Hindlimb muscle (tissue), 1 donor: ENCODE data around the gene TBC1D17. TPM values are rescaled to one million over a fixed set of nuclear protein-coding genes. Genes with fewer than 3 reads are reported as not detected.

ENCODE experiments used
- DNase-seq: peaks from one replicate; pipeline ENCODE4 v3.0.0-alpha.2; 2013
- polyA plus RNA-seq: library from polyadenylated mRNA; unstranded; fragments of 120-200 nt; gene quantifications from one replicate; pipeline ENCODE4 v1.2.1, GENCODE V29; 2013; ENCODE audit not compliant: insufficient read length

Gene TBC1D17
- polyA plus RNA-seq, 1 donor: 49.1 TPM

- DNase-seq: no peak
These were observed 17.5 kb downstream of the TBC1D17 start for GRCh38 chr19:49894879-49895565.

DNA sequence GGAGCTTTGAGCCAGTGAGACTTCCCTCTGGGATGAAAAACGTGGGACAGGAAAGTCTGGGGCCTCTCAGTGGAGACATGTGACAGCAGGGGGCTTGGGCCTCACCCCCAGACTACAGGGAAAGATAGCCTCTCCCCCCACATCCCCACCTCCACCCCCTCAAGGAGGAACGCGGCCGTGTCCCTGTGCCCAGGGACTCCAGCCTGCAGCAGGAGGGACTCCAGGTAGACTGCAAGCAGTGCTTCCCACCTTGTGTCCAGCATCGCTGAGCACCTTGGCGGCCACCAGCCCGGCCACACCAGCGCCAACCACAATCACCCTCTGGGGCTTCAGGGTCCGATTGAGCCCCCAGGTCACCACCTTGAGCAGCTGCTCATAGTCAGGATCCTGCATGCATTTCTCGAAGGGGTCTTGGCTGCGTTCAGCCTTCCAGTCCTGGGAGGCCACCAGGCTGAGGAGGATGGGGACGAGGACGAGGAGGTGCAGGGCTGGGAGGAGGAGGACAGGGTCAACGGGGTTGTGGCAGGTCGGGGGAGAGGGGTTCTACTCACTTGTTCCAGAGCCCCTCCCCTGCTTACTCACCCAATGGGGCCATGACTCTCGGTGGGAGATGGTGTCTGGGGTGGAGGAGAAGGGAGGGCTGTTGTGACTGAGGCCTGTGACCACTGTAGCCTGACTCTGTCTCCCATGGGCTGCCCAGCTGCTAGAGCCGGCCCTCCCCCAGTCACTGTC lies 18.2 kb downstream of the TBC1D17 start:
- DNase-seq: no peak

DNA sequence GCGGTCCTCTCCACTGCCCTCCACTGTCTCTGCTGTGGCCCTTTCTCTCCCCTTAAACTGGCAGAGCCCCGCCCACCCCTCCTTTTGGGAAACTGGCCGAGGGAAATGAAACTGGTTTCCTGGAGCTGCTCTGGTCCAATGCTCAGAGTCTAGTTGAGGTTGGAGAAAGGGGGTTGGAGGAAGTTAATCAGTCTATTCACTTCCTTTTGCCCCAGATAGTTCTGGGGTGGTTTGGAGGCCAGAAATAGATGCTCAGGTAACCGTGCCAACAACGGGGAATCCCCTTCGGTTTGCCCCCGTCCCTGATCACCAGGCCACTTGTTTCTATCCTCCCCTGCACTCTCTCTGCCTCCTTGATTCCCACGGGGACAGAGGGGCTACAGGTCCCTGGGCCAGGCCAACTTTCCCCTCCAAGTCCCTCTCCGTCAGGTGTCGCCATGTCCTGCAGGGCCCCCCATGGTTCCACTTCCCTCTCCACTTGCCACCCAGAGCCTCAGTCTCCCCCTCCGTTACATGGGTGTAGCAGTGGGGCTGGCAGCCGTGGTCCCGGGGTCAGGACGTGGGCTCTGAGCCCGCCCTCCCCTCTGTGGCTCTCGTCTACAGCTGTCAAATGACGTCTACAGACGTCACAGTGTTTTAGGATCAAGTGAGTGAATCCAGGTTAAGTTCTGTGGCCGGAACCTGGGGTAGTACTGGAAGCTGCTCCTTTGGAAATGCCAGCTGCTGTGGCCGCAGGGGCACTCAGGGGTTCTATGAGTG lies 19.5 kb downstream of the TBC1D17 start, which contains the start of gene IL4I1:
IL4I1 (minus strand) TSS at position 25 of the 759 bp plus-strand sequence. CDS start 727 bp downstream, outside the sequence.
- no peak for DNase-seq

- no peak for DNase-seq
These were observed 26.6 kb downstream of the TBC1D17 start for GRCh38 chr19:49904136-49904535.

DNA sequence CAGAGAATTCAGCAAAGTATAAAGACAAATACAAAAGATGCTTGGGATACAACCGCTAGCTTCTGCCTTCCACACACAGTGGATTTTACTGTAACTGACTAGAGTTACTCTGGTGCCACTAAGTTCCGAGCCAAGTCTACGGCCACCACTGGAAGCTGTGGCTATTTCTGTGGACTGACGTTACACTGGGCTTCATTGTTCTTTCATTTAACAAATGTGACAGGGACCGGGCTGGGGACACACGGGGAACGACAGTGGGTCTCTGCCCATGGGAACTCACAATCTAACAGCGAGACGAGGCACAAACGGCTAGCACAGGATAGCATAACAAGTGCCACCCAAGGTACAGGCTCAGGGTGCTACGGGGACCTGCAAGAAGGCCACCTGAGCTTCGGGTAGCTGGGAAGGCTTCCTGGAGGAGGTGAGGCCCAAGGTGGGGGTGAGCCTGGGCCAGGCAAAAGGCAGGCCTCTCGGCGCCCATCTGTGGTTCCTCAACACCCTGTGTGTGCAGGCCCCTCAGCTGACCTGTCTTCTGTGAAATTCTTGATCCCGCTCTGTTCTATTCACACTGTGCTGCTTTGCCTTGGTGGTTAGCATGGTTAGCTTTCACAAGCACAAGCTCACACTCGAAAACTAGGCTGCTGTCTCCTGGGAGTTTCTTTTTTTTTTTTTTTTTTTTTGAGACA lies 29.5 kb downstream of the TBC1D17 start:
- no peak for DNase-seq

GRCh38 chr19:49907745-49908446 lies 30.4 kb downstream of the TBC1D17 start:
- no peak for DNase-seq

GRCh38 chr19:49908480-49909420 lies 31.2 kb downstream of the TBC1D17 start:
- no peak for DNase-seq

DNA sequence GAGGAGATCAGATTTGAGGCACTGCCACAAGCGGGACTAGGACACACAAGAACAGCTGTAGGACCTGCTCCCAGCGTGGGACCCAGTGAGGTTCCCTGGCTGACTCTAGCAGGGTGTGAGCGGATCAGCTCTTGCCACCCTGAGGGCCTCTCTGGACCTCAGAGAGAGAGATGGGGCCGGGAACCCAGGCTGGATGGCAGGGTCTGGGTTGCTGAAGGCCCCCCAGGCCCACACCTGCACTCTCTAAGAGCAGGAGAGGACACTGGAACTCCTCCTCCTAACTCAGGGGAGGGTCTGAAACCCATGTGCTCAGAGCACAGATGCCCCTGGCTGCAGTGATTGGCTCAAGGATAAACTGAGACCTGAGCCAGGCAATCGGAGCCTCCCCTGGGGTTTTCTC lies 32.7 kb downstream of the TBC1D17 start:
- no peak for DNase-seq

GRCh38 chr19:49911381-49912145 lies 34.1 kb downstream of the TBC1D17 start:
- DNase-seq: no peak

- DNase-seq: no peak
These were observed 35.6 kb downstream of the TBC1D17 start for GRCh38 chr19:49912965-49913685.

- no peak for DNase-seq
These were observed 36.2 kb downstream of the TBC1D17 start for GRCh38 chr19:49913720-49914119.

DNA sequence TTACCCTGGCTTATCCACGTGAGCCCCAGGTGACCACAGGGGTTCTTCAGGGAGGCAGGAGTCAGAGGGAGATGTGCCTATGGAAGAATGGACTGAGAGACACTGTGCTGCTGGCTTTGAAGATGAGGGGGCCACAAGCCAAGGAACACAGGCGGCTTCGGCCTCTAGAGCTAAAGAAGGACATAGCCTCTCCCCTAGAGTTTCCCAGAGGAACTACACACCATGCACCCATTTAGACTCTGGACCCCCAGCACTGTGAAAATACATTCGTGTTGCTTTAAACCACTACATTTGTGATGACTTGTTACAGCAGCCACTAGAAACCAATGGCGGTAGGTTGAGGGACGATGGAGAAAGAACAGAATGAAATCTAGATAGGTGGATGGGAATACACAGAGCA lies 37.8 kb downstream of the TBC1D17 start:
- no peak for DNase-seq

DNA sequence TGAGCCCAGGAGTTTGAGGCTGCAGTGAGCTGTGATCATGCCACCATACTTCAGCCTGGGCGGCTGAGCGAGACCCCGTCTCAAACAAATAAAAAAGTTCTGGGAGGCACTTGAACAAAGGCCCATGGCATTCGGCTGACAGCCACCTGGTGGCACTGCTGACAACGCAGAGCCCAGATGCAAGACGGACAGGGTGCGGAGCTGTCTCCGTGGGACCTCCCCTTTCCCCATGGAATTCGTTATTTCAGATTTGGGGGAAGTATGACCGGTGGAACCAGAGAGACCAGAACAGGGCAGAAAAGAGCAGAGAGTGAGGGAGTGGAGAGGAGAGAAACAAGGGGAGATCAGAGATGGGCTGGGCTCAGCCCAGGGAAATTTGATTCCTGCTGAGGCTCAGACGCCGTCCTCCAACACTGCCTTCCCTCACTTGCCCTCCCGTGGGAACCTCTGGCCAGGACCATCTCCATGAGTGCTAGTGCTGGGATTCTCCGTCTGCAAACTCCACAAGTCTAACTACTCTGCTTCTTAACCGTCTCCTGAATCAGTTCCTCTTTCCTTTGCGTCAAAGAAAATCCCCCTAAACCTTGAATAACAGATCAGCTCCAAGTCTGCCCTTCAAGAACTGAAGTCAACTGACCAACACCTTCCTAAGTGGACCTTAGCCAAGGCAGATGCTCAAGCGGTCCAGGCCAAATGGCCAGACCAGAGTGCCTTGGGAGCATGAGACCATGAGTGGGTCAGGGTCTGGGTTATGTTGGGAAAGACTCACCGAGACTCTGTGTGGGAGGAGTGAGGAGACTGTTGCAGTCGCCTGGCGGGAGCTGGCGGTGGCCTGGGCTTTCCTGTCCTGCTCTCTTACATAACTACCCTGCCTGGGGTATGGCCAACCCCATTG lies 39.6 kb downstream of the TBC1D17 start:
- no peak for DNase-seq

- no peak for DNase-seq
These were observed 40.6 kb downstream of the TBC1D17 start for GRCh38 chr19:49918089-49918488.

- no peak for DNase-seq
These were observed 43.3 kb downstream of the TBC1D17 start for GRCh38 chr19:49920624-49921363.

- no peak for DNase-seq
These were observed 44.6 kb downstream of the TBC1D17 start for GRCh38 chr19:49921871-49922795.
